Thyroid gland (tissue), 4 donors: Measurements from ENCODE around the gene STPG1.

Source experiments
- POLR2A ChIP-seq, 2 donors: fragments of 450-650 bp; IDR thresholded peaks; one replicate each; pipeline ENCODE4 v1.6.1; 2017; ENCODE audit warnings: antibody characterized with exemption in 2 of 2, mild to moderate bottlenecking in 2 of 2, moderate library complexity in 1 of 2
- TF ChIP-seq, protein P1 (sequence below), 6 experiments: fragments of 200-600 bp in 3 of 6; fragments of 450-650 bp in 3 of 6; sonication (generic) in 3 of 6; IDR thresholded peaks; one replicate each; pipeline ENCODE4 v1.5.1; 2016 to 2019; ENCODE audit warnings: antibody characterized with exemption in 6 of 6, mild to moderate bottlenecking in 2 of 6, inconsistent platforms in 1 of 6, moderate library complexity in 1 of 6

DNA sequence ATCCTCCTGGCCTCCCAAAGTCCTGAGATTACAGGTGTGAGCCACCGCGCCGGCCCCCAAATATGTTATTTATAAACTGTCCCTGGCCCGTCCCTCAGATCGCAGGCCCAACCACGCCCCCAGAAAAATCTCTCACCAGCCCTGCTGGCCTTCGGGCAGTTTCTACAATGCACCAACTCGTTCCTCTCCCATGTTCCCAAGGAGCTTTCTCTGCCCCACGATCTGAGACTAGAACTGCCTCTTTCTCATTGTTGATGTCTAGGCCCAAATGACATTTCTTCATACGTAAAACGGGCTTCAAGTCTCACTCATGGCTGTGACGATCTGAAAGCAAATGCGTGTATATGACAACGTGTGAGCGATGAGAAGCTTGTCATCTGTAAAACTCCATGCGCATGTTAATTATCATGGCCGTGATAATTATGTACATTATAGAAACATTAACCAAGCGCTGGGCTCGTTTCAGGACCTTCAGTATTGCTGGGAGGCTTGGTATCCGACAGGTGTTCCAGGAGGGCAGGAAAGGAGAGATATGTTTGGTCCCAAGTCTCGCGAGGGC lies 1.3 kb upstream of the STPG1 start:
- TF ChIP-seq, protein P1, sequence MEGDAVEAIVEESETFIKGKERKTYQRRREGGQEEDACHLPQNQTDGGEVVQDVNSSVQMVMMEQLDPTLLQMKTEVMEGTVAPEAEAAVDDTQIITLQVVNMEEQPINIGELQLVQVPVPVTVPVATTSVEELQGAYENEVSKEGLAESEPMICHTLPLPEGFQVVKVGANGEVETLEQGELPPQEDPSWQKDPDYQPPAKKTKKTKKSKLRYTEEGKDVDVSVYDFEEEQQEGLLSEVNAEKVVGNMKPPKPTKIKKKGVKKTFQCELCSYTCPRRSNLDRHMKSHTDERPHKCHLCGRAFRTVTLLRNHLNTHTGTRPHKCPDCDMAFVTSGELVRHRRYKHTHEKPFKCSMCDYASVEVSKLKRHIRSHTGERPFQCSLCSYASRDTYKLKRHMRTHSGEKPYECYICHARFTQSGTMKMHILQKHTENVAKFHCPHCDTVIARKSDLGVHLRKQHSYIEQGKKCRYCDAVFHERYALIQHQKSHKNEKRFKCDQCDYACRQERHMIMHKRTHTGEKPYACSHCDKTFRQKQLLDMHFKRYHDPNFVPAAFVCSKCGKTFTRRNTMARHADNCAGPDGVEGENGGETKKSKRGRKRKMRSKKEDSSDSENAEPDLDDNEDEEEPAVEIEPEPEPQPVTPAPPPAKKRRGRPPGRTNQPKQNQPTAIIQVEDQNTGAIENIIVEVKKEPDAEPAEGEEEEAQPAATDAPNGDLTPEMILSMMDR (IDR thresholded peaks at IDR 0.05): no peak
- TF ChIP-seq POLR2A (IDR thresholded peaks at IDR 0.05): no peak
